22Rv1 (cell line): ENCODE results near the gene MYRFL.
"Not testable (repeated sequence)": the region's sequence is repeated elsewhere in the genome, so short reads cannot be mapped to it uniquely, and the experiment has no call there.

Experiments
- H3K27ac ChIP-seq: fragments of 450-650 bp; 2 replicates; pipeline ENCODE4 v1.5.1; 2017
- CTCF ChIP-seq: fragments of 450-650 bp; IDR thresholded peaks from 2 replicates; pipeline ENCODE4 v1.5.1; 2017; ENCODE audit warnings: mild to moderate bottlenecking
- ZFX ChIP-seq: fragments of 450-650 bp; IDR thresholded peaks from 2 replicates; pipeline ENCODE4 v1.6.1; 2017; ENCODE audit warnings: antibody characterized with exemption, borderline replicate concordance

The MYRFL gene

DNA sequence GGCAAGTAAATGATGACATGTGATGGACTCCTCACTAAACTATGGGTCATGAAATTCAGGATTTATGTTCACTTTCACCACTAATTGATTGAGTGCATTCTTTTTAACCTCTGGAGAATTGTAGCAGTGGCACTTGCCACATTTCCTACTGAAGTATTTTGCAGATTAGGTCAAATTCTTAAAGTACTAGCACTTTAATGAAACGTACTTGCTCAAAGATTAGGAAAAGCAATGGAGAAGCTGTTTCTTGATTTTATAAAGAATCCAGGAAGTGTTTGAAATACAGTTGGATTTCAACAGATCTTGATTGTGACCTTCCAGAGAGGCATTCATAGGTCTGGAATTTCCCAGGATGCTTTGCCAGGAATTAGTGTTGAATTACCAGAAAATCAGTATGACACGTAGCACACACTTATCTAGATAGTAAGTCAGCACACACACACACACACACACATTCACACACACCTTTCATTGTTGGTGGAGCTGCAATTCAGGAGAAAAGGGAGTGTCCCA, 162.6 kb downstream of the MYRFL start:
- no peak for TF ChIP-seq CTCF
- TF ChIP-seq ZFX: no peak
- no peak overlapping the region for H3K27ac ChIP-seq

DNA sequence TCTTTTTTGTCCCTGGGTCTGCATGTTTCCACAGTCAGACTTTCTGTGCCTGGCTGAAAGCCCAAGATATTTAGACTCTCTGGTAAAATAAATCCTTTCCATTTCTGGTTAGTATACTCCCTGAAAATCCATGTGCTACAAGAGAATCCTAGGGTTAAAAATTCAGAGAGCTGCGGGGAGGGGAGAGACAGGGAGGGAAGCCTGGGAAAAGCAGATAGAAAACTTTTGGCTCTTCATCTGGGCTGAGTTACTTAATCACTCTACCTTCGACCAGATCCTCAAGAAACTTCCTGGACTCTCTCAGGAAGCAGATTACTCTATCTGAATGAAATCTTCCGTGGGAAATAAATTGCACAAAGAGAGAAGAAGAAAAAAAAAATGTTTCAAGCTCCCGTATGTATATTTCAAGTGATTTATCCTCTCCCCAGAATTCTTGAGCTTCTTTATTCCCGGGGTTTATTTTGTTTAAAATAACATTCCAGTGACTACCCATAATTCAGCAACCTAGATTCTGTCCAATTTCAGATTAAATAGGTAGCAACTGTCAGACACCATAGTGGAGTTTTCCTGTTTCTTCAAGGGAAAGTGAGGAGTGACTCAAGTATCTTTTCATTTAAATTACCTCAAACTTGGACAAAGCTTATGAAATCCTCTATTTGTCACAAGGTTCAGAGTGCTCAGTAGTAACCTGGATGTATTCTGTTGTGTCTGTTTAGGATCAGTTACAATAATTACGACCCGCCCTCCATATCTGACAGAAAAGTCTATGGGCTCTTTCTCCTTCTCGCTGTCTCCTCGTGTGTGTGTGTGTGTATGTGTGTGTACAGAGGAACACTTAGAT, 163.7 kb downstream of the MYRFL start:
- no peak overlapping the region for H3K27ac ChIP-seq
- TF ChIP-seq CTCF (no peak), ZFX (no peak)

DNA sequence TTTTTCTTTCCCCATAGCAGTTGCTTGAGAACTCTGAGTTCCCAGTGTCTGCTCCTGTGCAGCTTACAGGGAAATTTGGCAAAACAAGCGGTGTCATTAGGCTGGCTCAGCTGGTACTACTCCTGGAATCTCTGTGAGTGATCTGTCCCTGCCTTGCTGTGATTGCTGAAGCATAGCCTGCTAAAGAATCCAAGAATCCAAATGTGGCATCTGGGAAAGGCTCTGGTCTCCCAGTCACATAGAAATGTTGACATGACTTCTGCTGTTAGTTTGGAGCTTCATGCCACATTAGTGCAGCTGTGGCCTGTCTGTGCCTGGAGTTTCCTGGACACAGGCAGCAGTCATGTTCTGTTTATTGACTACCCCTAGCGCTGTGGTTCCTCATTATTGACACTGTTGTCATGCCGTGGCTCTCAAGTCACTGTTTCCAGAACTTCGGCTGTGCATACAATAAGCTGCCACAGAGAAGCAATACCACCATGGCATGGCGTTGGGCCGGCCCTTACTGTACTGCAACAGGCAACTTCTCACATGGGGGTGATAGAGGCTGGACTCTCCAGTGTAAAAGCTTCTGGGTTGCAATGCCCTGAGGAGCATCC, 166.8 kb downstream of the MYRFL start:
- TF ChIP-seq CTCF: no peak
- no peak for TF ChIP-seq ZFX
- no peak overlapping the region for H3K27ac ChIP-seq

DNA sequence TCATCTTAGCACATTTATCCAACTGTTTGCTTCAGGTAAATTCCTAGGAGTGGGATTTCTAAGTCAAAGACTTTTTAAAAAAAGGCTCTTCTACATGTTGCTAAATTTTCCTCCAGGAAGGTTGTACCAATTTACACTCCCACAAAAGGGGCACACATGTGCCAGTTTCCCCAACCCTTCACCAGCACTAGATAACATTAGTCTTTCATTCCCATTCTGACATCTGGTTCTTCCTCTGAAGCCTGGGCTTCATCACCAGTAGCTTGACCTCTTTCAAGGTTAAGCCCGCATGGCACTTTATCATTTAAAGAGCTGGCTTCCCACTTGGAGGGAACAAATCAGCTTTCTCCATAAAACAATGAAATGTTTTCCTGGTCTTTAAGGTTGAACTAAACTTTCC, 168.4 kb downstream of the MYRFL start:
- no peak overlapping the region for H3K27ac ChIP-seq
- TF ChIP-seq ZFX: no peak
- no peak for TF ChIP-seq CTCF

GRCh38 chr12:69994086-69994485, 169.1 kb downstream of the MYRFL start:
- not testable (repeated sequence) for H3K27ac ChIP-seq

- no peak overlapping the region for H3K27ac ChIP-seq
- TF ChIP-seq ZFX: no peak
- no peak for TF ChIP-seq CTCF
Observed at GRCh38 chr12:69994724-69995173, 169.7 kb downstream of the MYRFL start.

- no peak for TF ChIP-seq CTCF
- TF ChIP-seq ZFX: no peak
- H3K27ac ChIP-seq: no peak overlapping the region
Observed at GRCh38 chr12:69996241-69996640, 171.2 kb downstream of the MYRFL start.
